MCF 10A (cell line): Measurements from ENCODE around the gene MAPKAPK2. TPM values are rescaled to one million over a fixed set of nuclear protein-coding genes. Genes with fewer than 3 reads are reported as not detected.

Experiments
- BruUV-seq: library from RNA; stranded (reverse); fragments of 400-500 nt; replicated peaks from 2 replicates; lab custom pipeline; 2021; lab: Mats Ljungman, UMichigan
- CTCF ChIA-PET: fragments of 300-600 bp; sonication (Branson Sonifier 250); formaldehyde crosslinking; extraction: SDS; loops from one replicate; lab custom pipeline; 2021; ENCODE audit warnings: antibody characterized with exemption, inconsistent platforms; lab: Yijun Ruan, JAX
- POLR2A ChIA-PET: fragments of 300-600, 350-650 bp; sonication (Branson Sonifier 250); formaldehyde crosslinking; extraction: SDS; loops from one replicate; lab custom pipeline; 2020; ENCODE audit warnings: antibody characterized with exemption, inconsistent platforms; lab: Yijun Ruan, JAX
- DNase-seq: peaks from one replicate; pipeline ENCODE4 v3.0.0-alpha.2; 2018; ENCODE audit not compliant: unreplicated experiment
- H3K27ac Mint-ChIP-seq: one replicate; pipeline ENCODE4 v1.8.0; 2022; ENCODE audit warnings: mild to moderate bottlenecking, low read depth, mixed read lengths; ENCODE audit not compliant: unreplicated experiment
- H3K27me3 Mint-ChIP-seq: one replicate; pipeline ENCODE4 v1.8.0; 2022; ENCODE audit warnings: mixed read lengths; ENCODE audit not compliant: insufficient read depth, unreplicated experiment
- H3K36me3 Mint-ChIP-seq: one replicate; pipeline ENCODE4 v1.8.0; 2022; ENCODE audit warnings: mild to moderate bottlenecking, moderate library complexity, mixed read lengths; ENCODE audit not compliant: insufficient read depth, unreplicated experiment
- H3K4me1 Mint-ChIP-seq: one replicate; pipeline ENCODE4 v1.8.0; 2022; ENCODE audit warnings: mixed read lengths; ENCODE audit not compliant: insufficient read depth, unreplicated experiment
- H3K4me3 Mint-ChIP-seq: one replicate; pipeline ENCODE4 v1.8.0; 2022; ENCODE audit warnings: mild to moderate bottlenecking, moderate library complexity, mixed read lengths; ENCODE audit not compliant: unreplicated experiment
- H3K9me3 Mint-ChIP-seq: one replicate; pipeline ENCODE4 v1.8.0; 2022; ENCODE audit warnings: mixed read lengths; ENCODE audit not compliant: unreplicated experiment
- intact Hi-C: fragments of 100-400 bp; cut with micrococcal nuclease; formaldehyde crosslinking; loops from 2 replicates; pipeline ENCODE4 v1.14.1; 2022
- total RNA-seq: library from RNA; stranded (reverse); gene quantifications from 2 replicates; pipeline ENCODE4 v1.2.3, GENCODE V29; 2022
- TF ChIP-seq, protein P1 (sequence below): fragments of 200-600 bp; IDR thresholded peaks from one replicate; pipeline ENCODE4 v1.8.0; 2022; ENCODE audit warnings: antibody characterized with exemption, mild to moderate bottlenecking; ENCODE audit not compliant: unreplicated experiment

MAPKAPK2 gene
- total RNA-seq, 1 experiment from 2014 or later = 142 TPM

DNA sequence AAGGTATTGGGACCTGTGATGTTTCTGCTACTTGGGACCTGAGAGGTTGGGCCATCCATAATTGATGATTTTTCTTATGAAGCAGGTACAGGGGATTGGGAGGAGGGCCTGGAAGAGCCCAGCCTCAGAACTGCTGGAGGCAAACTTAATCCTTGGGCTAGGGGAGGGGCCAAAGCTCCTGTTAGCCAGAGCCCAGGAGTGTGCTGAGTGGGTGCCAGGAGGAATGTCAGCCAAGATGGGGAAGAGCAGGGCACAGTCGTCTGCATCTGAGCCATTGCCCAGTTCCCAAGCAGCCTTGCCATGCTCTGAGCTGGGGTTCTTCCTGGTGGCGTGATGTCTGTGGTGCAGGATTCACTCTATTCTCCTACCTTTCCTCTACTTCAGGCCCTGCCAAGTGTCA, 5.8 kb downstream of the MAPKAPK2 start:
- CTCF ChIA-PET = interaction anchor here (0.6 to 9.5 kb wide), 16 partner anchors 11 to 316 kb away, joined by 3 to 90 read pairs (median 12); partner anchors contain the start of gene DYRK3
- Mint-ChIP-seq H3K36me3 (peaks cover 12% of the 10 kb centered on the region), H3K27me3 (no peaks in the 10 kb centered on the region), H3K9me3 (no peaks in the 10 kb centered on the region), H3K27ac (peak overlapping the region; percentile 8), H3K4me3 (no peak overlapping the region), H3K4me1 (peaks cover 70% of the 10 kb centered on the region)
- intact Hi-C loops = no loop called here
- POLR2A ChIA-PET = interaction anchor here (0.5 to 12.6 kb wide), 5 partner anchors 15 to 78 kb away, joined by 3 to 229 read pairs (median 8); partner anchors contain the start of gene DYRK3
- TF ChIP-seq, protein P1, sequence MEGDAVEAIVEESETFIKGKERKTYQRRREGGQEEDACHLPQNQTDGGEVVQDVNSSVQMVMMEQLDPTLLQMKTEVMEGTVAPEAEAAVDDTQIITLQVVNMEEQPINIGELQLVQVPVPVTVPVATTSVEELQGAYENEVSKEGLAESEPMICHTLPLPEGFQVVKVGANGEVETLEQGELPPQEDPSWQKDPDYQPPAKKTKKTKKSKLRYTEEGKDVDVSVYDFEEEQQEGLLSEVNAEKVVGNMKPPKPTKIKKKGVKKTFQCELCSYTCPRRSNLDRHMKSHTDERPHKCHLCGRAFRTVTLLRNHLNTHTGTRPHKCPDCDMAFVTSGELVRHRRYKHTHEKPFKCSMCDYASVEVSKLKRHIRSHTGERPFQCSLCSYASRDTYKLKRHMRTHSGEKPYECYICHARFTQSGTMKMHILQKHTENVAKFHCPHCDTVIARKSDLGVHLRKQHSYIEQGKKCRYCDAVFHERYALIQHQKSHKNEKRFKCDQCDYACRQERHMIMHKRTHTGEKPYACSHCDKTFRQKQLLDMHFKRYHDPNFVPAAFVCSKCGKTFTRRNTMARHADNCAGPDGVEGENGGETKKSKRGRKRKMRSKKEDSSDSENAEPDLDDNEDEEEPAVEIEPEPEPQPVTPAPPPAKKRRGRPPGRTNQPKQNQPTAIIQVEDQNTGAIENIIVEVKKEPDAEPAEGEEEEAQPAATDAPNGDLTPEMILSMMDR = no peak
- no TSS peak for BruUV-seq
- no peak for DNase-seq

DNA sequence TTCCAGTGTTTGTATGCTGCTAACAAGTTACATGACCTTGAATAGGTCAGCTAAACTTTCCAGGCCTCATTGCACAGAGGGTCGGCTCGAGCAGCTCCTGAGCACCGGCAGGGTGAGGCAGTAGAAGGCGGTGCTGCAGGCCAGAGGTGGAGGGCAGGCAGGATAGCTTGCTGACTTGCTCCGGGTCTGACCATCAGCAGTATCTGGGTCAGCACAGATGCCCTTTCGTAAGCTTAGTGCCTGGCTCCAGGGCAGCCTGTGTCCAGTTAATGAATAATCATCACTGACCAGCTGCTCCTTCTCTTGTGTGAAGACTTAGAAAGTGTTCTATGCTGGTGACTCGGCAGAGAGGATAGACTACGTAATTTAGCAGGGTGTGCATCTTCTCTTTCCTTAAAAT, 6.9 kb downstream of the MAPKAPK2 start:
- Mint-ChIP-seq H3K36me3 (peaks cover 5% of the 10 kb centered on the region), H3K4me1 (peaks cover 64% of the 10 kb centered on the region), H3K27ac (peak overlapping the region; percentile 13), H3K4me3 (no peak overlapping the region), H3K27me3 (no peaks in the 10 kb centered on the region), H3K9me3 (no peaks in the 10 kb centered on the region)
- BruUV-seq = no TSS peak
- intact Hi-C loops = no loop called here
- DNase-seq = no peak
- TF ChIP-seq, protein P1 = no peak
- POLR2A ChIA-PET = interaction anchor here (12.6 kb wide), 1 partner anchor 14 kb away, joined by 229 read pairs; no protein-coding TSS in a partner anchor
- CTCF ChIA-PET = interaction anchor here (0.6 to 9.5 kb wide), 14 partner anchors 11 to 449 kb away, joined by 3 to 90 read pairs (median 7); partner anchors contain the start of genes DYRK3 and YOD1

DNA sequence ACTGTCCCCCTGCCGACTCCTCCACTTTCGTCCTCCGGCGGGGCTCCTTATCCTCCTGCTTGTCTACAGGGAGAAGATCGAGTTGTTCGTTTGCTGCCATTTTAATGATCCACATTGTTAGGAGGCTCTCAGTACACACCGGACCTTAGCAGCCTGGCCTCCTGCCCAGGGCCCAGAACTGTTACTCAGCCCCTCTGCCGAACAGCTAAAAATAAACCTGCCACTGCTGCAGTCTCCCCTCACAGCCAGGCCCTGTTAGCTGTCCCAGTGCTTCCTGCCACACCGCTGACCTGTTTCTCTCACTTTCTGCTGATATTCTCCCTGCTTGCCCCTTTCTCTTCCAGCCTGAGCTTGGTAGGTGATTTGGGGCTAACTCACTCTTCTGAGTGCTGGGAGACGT, 8.3 kb downstream of the MAPKAPK2 start:
- BruUV-seq = no TSS peak
- Mint-ChIP-seq H3K36me3 (peaks cover 5% of the 10 kb centered on the region), H3K27me3 (no peaks in the 10 kb centered on the region), H3K9me3 (no peaks in the 10 kb centered on the region), H3K4me3 (no peak overlapping the region), H3K4me1 (peaks cover 56% of the 10 kb centered on the region), H3K27ac (no peak overlapping the region)
- DNase-seq = no peak
- POLR2A ChIA-PET = interaction anchor here (0.6 to 12.6 kb wide), 2 partner anchors 13 to 628 kb away, joined by 3 to 229 read pairs; partner anchors contain the start of gene CD55
- TF ChIP-seq, protein P1 = no peak
- intact Hi-C loops = no loop called here
- CTCF ChIA-PET = interaction anchor here (0.9 to 9.5 kb wide), 6 partner anchors 13 to 219 kb away, joined by 3 to 90 read pairs (median 10); partner anchors contain the start of gene EIF2D

DNA sequence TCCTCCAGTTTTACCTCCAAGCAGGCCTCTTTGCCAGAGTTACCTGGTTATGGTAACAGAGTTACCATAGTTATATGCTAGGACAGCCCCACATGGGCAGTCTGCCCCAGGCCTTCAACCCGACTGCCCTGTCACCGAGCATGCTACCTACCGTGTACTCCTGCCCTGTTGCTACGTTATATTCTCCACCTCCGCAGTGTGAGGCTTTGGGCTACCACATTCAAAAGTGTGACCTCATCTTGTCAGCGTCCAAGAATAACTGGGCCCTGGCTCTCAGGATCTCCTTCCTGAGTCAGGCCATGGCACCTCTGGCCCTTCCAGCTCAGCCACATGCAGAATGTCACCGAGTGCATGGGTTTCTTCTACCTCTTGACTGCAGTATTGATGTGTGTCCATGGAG, 8.9 kb downstream of the MAPKAPK2 start:
- no peak overlapping the region for H3K27ac Mint-ChIP-seq
- H3K36me3 Mint-ChIP-seq = peaks cover 5% of the 10 kb centered on the region
- H3K4me3 Mint-ChIP-seq = no peak overlapping the region
- CTCF ChIA-PET = interaction anchor here (0.6 to 9.5 kb wide), 6 partner anchors 16 to 338 kb away, joined by 3 to 90 read pairs (median 10); partner anchors contain the start of gene EIF2D
- TF ChIP-seq, protein P1 = no peak
- no peaks in the 10 kb centered on the region for H3K9me3 Mint-ChIP-seq
- POLR2A ChIA-PET = interaction anchor here (0.6 to 12.6 kb wide), 3 partner anchors 12 to 628 kb away, joined by 3 to 229 read pairs (median 3); partner anchors contain the start of gene CD55
- BruUV-seq = no TSS peak
- no peaks in the 10 kb centered on the region for H3K27me3 Mint-ChIP-seq
- peaks cover 50% of the 10 kb centered on the region for H3K4me1 Mint-ChIP-seq
- intact Hi-C loops = no loop called here
- no peak for DNase-seq
